HL-60/S4 treated with phorbol 12-myristate 13-acetate at 8.2 ng/mL for 4 days and 3 days (cell line): ENCODE data around the gene VAMP8.
"Not testable (repeated sequence)": the region's sequence is repeated elsewhere in the genome, so short reads cannot be mapped to it uniquely, and the experiment has no call there.

Experiments
- in situ Hi-C: fragments of 300-500 bp; cut with MboI; formaldehyde crosslinking; loops from 2 replicates; pipeline ENCODE4 v1.15.0; 2022; ENCODE audit warnings: low sequenced_read_pairs

VAMP8 gene

GRCh38 chr2:85613717-85614515 lies 36.5 kb downstream of the VAMP8 start:
- in situ Hi-C loops: no loop called here

DNA sequence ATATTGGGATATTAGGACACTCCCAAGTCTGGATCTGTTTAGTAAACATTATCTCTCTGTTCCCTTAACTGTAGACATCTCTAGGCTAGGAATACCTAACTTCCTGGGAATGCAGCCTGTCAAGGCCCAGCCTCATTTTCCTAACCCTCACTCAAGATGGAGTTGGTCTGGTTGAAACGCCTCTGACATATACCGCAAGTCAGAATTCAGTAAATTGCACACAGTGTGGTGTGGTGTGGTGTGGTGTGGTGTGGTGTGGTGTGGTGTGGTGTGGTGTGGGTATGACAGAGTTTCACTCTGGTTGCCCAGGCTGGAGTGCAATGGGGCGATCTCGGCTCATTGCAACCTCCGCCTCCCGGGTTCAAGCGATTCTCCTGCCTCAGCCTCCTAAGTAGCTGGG lies 37.4 kb downstream of the VAMP8 start:
- in situ Hi-C loops: not testable (repeated sequence)

GRCh38 chr2:85615413-85615728 lies 38.0 kb downstream of the VAMP8 start:
- in situ Hi-C loops: no loop called here

DNA sequence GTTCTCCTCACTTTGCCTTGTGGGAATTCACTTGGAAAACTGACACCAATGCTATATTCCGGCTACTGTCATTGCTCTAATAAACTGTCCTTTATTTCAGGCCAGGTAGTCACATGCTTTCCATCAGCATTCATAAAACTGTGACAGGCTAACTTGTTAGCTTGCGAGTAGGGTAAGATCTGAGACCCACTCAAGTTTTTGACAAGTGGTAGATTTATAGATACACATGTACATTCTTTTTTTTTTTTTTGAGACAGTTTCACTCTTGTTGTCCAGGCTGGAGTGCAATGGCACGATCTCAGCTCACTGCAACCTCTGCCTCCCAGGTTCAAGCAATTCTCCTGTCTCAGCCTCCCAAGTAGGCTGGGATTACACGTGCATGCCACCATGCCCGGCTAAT lies 40.3 kb downstream of the VAMP8 start:
- in situ Hi-C loops: not testable (repeated sequence)

DNA sequence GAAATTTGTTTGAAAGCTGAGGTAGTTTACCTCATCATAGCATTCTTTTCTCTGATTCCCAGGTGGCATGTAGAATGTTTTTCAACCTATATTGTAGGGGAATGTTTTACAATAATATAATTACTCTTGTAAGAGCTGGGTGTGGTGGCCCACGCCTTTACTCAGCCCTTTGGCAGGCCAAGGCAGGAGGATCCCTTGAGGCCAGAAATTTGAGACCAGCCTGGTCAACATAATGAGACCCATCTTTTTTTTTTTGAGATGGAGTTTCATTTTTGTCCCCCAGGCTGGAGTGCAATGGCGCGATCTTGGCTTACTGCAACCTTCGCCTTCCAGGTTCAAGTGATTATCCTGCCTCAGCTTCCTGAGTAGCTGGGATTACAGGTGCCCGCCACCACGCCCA lies 42.2 kb downstream of the VAMP8 start:
- in situ Hi-C loops: no loop called here

- in situ Hi-C loops: no loop called here
These were observed 44.0 kb downstream of the VAMP8 start for GRCh38 chr2:85621338-85621737.

GRCh38 chr2:85623991-85624390 lies 46.6 kb downstream of the VAMP8 start:
- in situ Hi-C loops: no loop called here

GRCh38 chr2:85628658-85629057 lies 51.3 kb downstream of the VAMP8 start:
- in situ Hi-C loops: loop anchor here (25.0 kb wide), 1 partner anchor 484 kb away; the partner anchor contains the start of genes POLR1A and PTCD3

DNA sequence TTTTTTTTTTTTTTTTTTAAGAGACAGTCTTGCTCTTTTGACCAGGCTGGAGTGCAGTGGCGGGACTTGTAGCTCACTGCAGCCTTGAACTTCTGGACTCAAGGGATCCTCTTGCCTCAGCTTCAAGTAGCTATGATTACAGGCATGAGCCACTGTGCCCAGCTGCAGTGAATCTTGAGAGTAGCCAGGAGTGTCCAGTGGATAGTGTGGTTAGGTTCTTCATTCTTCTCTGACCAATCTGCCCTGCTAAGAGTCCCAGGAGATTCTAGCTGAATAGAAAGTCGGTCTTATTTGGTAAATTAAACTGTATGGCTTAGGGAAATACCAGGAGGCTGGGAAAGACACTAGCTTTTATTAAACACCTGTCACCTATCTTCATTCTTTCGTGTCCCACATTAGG lies 53.9 kb downstream of the VAMP8 start:
- in situ Hi-C loops: loop anchor here (25.0 kb wide), 1 partner anchor 481 kb away; the partner anchor contains the start of genes POLR1A and PTCD3
